ENCODE data around the gene GLOD4.
"Not testable (repeated sequence)": the region's sequence is repeated elsewhere in the genome, so short reads cannot be mapped to it uniquely, and the experiment has no call there.

GLOD4 gene, protein sequence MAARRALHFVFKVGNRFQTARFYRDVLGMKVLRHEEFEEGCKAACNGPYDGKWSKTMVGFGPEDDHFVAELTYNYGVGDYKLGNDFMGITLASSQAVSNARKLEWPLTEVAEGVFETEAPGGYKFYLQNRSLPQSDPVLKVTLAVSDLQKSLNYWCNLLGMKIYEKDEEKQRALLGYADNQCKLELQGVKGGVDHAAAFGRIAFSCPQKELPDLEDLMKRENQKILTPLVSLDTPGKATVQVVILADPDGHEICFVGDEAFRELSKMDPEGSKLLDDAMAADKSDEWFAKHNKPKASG

GRCh38 chr17:781805-782731 is at the start of gene GLOD4, which contains the start of gene MRM3:
Gene GLOD4, minus strand, starts transcription at chr17:782280. Its CDS starts 25 bp downstream, at chr17:782255.
Gene MRM3, plus strand, starts transcription at chr17:782353. Its CDS starts 26 bp downstream, at chr17:782379.
- peak; percentile 92 to 94 (median 94) for DNase-seq (ENCODE audit: low read depth in 3 of 3)

GRCh38 chr17:830950-831349 is 48.9 kb upstream of the GLOD4 start:
- DNase-seq (ENCODE audit: low read depth in 3 of 3) = no peak

DNA sequence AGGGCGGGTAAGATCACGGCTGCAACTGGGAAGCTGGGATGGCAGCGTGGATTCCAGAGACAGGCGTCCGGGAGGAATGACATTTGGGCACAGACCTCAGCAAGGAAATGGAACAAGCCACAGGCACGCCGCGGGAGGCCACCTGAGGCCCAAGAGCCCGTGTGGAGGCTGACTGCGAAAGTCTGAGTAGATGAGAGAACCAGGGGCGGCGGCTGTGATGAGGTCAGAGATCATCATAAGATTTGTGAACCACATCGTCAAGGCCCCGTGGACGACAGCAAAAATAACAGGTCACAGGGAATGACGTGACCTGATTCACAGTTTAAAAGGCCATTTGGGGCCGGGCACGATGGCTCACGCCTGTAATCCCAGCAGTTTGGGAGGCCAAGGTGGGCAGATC is 48.3 kb upstream of the GLOD4 start:
- no peak for DNase-seq (ENCODE audit: low read depth in 3 of 3)

DNA sequence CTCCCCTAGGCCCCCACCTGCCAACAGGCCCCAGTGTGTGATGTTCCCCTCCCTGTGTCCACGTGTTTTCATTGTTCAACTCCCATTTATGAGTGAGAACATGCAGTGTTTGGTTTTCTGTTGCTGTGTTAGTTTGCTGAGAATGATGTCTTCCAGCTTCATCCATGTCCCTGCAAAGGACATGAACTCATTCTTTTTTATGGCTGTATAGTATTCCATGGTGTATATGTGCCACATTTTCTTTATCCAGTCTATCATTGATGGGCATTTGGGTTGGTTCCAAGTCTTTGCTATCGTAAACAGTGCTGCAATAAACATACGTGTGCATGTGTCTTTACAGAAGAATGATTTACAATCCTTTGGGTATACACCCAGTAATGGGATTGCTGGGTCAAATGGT is 47.5 kb upstream of the GLOD4 start:
- DNase-seq (ENCODE audit: low read depth in 3 of 3) = not testable (repeated sequence)

GRCh38 chr17:828761-829160 is 46.7 kb upstream of the GLOD4 start:
- DNase-seq (ENCODE audit: low read depth in 3 of 3) = no peak

GRCh38 chr17:826778-827177 is 44.7 kb upstream of the GLOD4 start:
- no peak for DNase-seq (ENCODE audit: low read depth in 3 of 3)

GRCh38 chr17:825216-825615 is 43.1 kb upstream of the GLOD4 start:
- DNase-seq (ENCODE audit: low read depth in 3 of 3) = no peak

DNA sequence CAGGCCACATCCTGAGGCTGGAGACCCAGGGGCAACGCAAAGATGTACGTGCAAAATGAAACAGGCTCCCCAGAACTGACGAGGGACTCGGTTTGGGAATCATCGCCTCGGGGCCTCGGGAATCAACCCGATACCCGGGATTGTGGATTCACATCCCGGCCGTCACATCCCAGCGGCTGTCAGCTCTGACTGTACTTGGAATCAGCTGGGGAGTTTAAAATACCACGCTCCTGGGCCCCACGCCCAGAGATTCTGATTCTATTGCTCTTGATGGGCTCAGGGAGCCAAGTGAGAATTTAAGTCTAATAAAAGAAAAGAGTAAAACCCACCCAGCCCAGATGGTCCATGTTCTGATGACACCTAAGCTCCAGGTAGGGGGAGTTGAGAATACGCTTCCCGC is 42.3 kb upstream of the GLOD4 start:
- no peak for DNase-seq (ENCODE audit: low read depth in 3 of 3)

GRCh38 chr17:823501-823902 is 41.4 kb upstream of the GLOD4 start:
- DNase-seq (ENCODE audit: low read depth in 3 of 3) = no peak

DNA sequence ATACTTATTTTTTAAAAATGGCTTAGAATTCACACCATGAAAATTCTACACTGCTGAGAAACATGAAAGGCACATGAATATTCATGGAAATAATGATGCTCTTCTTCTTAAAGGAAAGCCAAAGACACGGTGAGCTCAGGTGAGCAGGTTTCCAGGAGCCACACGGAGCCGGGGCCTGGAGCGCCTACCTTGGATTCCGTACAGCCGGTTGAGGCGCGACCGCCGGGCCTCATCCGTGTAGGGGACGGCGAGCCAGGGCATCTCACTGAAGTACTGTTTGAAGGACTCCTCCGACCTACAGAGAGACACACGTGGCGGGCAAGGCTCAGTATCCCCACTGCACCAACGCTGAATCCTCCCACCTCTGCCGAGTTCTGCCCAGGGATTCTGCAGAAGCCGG is 37.2 kb upstream of the GLOD4 start:
- DNase-seq (ENCODE audit: low read depth in 3 of 3) = no peak

DNA sequence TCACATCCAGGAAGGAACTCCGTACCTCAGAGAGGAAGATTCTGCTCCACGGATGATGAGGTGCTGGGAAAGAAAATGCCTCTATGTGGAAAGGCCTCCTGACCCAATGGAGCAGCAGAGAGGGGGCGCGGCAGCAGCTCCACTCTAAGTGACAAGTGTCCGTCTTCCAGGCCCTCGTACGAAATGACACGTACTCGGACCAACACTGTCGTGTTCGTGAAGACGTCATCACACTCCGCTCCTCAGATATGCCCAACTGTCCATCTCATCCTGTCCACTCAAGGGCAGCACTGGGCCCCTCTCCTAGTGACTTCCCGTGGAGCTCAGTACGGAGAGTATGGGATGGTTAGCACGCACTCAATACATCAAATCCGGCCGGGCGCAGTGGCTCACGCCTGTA is 32.3 kb upstream of the GLOD4 start:
- no peak for DNase-seq (ENCODE audit: low read depth in 3 of 3)

GRCh38 chr17:812638-813204 is 30.6 kb upstream of the GLOD4 start:
- DNase-seq (ENCODE audit: low read depth in 3 of 3) = no peak

- DNase-seq (ENCODE audit: low read depth in 3 of 3) = no peak
These were observed 29.1 kb upstream of the GLOD4 start for GRCh38 chr17:811051-811784.

- DNase-seq (ENCODE audit: low read depth in 3 of 3) = no peak
These were observed 25.6 kb upstream of the GLOD4 start for GRCh38 chr17:807523-808294.

DNA sequence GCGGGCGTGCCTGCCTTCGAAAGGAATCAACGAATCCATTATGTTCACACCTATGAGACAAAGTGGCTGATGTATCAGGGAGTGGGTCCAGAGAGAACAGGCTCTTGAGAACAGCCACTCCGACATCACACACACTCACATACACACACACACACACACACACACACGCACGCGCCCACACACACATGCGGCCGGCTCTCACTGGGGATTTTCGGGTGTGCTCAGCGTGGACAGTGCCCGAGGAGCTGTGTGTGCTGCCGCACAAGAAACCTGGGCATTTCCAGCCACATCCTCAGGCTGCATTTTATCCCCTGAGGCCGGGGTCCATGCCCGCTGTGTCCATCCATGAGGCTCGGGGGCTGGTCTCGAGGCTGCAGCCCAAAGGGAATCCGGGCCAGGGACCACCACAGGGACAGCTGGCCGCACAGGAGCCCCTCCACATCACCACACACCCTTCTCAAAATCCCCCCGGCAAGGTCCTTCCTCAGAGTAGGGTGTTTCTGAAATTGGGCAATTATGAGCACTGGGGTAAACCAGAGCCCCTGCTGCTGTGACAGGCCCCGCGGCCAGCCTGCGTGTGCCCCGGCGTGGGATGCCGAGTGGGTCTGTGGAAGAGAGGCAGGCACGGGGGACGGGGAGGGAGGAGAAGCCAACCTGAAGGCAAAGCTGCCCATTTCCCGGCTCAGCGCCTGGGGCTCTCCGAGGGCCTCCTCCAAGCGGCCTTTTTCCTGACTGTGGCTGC is 24.9 kb upstream of the GLOD4 start:
- DNase-seq (ENCODE audit: low read depth in 3 of 3) = no peak

- no peak for DNase-seq (ENCODE audit: low read depth in 3 of 3)
These were observed 24.3 kb upstream of the GLOD4 start for GRCh38 chr17:806346-806745.

- DNase-seq (ENCODE audit: low read depth in 3 of 3) = not testable (repeated sequence)
These were observed 23.8 kb upstream of the GLOD4 start for GRCh38 chr17:805886-806285.

DNA sequence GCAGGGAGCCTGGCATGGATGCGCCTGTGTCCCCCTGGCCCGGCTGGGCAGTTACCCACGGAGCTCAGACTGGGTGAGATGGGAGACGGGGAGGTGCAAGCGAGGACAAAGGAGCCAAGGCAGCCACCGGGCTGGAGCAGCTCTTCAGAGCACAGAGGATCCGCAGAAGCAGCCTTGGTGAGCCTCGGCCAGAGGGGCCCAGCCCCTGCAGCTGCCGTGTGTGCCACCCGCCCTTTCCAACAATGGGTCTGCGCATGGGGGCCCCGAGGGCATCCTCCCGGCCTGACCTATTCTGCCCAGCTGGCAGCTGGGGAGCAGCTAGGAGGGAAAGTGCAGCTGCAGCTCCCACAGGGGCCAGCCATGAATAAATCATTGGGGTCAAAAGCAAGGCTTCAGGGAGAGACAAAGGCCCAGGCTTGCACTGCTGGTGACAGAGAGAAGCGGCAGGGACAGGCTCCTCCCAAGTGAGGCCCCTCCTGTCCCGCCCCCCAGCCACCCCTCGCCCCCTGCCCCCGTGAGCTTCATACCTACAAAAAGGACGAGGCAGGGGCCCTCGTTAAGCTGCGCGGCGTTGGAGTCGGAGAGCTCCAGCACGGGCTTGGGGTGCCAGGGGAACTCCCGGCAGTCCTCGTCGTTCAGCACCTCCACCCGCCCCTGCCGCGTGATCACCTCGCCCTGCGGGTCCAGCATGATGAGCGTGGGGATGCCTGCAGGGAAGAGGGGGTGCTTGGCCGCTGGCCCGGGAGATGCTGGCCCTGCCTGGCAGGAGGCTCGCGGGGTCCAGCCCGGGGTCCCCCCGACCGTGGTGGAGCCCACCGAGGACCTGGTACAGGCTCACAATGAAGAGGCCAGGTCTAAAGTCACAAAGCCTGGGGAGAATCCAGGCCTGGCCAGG is 22.7 kb upstream of the GLOD4 start:
- DNase-seq (ENCODE audit: low read depth in 3 of 3) = no peak

Data from stimulated activated CD4-positive, alpha-beta T cell treated with anti-CD3 and anti-CD28 coated beads, TNF-alpha, amount 100 ng/mL, for 24 hours (primary cell).